MM.1S (cell line): ENCODE measurements around the gene DNTT.

Experiments used
- EZH2 ChIP-seq: fragments of 300-600 bp; sonication (generic); optimal IDR thresholded peaks from 2 replicates; pipeline ENCODE3; 2017; ENCODE audit warnings: low read depth, mild to moderate bottlenecking, antibody characterized with exemption, low read length, mixed read lengths
- EZH2phosphoT487 ChIP-seq: fragments of 300-600 bp; sonication (generic); IDR thresholded peaks from 2 replicates; pipeline ENCODE4 v1.6.1; 2018; ENCODE audit warnings: antibody characterized with exemption, low read length
- TF ChIP-seq, protein P1 (sequence below): fragments of 300-600 bp; sonication (generic); IDR thresholded peaks from 2 replicates; pipeline ENCODE4 v1.5.1; 2016; ENCODE audit warnings: antibody characterized with exemption, low read length, mixed read lengths

DNA sequence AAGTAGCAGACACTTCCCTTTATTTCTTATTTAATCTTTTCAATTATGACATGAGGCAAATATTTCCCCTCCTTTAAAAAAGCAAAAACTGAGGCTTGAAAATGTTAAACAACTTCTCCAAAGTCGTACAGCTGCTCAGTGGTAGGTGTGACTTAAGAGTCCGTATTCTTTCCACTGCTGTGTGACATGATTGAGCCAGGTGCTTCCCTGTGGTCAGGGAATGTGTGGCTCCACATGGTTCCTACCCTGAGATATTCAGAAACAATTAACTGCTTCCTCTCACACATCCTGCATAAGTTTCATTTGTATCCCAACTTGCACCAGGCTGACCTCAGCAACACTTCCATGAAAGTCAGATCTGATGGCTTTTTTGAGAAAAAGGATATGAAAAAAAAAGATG is 41.0 kb downstream of the DNTT start:
- TF ChIP-seq, protein P1, sequence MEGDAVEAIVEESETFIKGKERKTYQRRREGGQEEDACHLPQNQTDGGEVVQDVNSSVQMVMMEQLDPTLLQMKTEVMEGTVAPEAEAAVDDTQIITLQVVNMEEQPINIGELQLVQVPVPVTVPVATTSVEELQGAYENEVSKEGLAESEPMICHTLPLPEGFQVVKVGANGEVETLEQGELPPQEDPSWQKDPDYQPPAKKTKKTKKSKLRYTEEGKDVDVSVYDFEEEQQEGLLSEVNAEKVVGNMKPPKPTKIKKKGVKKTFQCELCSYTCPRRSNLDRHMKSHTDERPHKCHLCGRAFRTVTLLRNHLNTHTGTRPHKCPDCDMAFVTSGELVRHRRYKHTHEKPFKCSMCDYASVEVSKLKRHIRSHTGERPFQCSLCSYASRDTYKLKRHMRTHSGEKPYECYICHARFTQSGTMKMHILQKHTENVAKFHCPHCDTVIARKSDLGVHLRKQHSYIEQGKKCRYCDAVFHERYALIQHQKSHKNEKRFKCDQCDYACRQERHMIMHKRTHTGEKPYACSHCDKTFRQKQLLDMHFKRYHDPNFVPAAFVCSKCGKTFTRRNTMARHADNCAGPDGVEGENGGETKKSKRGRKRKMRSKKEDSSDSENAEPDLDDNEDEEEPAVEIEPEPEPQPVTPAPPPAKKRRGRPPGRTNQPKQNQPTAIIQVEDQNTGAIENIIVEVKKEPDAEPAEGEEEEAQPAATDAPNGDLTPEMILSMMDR = no peak
- TF ChIP-seq EZH2phosphoT487 (no peak), EZH2 (no peak)
